C4-2B (cell line): ENCODE results near the gene RPL10.

Source experiments
- ZFX ChIP-seq: fragments of 450-650 bp; IDR thresholded peaks from 2 replicates; pipeline ENCODE4 v1.6.1; 2017
- TF ChIP-seq, protein P1 (sequence below): fragments of 450-650 bp; conservative IDR thresholded peaks from 2 replicates; pipeline ENCODE4 v1.5.1; 2017; ENCODE audit warnings: mild to moderate bottlenecking

DNA sequence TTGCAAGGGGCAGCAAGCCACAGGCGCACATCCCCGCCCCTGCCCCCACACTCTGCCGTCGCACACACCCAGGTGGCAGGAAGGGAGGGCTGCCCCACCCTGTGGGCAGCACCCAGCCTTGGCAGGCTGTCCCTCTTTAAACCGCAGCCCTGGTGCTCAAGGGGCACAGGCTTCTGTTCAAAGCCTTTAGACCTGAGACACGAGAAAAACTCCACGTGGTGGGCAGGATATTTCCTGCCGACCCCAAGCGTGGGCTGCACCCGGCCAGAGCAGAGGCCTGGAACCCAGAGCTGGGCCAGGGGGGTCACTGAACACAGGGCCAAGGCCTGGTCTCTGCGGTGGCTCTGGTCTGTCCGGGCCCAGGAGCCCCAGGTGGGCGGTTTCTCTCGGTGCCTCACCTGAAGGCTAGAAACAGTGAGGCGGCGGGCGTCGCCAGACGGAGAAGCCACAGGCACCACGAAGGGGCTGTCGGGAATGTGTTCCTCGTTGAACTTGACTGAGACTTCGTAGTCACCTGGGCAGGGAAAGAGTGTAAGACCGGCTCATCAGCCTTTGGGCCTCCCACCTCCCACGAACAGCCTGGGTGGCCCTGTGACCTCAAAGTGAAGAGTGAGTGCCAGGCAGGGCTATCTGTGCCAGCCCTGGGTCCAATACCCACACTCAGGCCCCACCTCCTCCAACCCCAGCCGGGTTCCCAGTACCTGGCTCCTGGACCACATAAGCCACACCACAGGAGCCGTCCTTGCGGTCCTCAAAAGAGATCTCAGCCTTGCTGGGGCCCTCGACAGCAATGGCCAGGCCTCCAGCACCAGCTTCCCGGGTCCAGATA lies 46.8 kb upstream of the RPL10 start:
- TF ChIP-seq, protein P1, sequence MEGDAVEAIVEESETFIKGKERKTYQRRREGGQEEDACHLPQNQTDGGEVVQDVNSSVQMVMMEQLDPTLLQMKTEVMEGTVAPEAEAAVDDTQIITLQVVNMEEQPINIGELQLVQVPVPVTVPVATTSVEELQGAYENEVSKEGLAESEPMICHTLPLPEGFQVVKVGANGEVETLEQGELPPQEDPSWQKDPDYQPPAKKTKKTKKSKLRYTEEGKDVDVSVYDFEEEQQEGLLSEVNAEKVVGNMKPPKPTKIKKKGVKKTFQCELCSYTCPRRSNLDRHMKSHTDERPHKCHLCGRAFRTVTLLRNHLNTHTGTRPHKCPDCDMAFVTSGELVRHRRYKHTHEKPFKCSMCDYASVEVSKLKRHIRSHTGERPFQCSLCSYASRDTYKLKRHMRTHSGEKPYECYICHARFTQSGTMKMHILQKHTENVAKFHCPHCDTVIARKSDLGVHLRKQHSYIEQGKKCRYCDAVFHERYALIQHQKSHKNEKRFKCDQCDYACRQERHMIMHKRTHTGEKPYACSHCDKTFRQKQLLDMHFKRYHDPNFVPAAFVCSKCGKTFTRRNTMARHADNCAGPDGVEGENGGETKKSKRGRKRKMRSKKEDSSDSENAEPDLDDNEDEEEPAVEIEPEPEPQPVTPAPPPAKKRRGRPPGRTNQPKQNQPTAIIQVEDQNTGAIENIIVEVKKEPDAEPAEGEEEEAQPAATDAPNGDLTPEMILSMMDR, result no peak
- no peak for TF ChIP-seq ZFX
